ENCODE measurements around the gene MACROH2A1. TPM values are rescaled to one million over a fixed set of nuclear protein-coding genes. Genes with fewer than 3 reads are reported as not detected.

The MACROH2A1 gene
- total and polyA plus RNA-seq, 2 of the 4 experiments (the other 2 are of a cell fraction): 122 to 126 TPM

DNA sequence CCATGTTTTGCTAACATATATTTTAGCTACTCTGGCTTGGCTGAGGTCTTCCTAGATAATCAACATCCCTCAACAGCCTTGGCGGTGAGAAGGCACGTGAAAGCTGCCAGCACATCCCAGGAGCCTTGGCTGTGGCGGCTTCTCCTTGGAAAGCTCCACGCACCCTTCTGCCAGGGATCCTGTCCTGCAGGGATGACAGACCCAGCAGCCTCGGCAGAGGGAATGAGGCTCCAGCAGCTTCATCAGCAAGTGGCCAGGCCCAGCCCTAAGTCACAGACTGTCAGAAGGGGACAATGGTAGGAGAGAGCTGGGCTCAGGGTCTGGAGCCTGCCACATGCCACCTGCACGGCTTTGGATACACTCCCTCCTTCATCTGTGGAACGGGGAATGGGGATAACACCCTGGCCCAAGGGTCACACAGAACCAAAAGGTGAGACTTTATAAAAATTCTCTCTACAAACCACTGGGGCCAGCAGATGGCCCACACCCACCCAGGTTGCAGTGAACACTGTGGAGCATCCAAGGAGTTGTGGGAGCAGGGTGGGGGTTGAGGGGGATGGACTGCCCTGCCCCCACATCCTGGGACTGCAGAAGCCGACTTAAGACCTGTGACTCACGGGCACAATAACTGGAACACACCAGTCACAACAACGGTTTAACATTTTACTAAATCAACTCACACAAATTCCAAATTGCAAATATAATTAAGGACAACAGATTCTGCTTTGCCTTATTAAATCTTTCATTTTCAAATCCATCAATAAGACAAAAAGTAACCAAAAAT is 65.1 kb downstream of the MACROH2A1 start:
- intact Hi-C loops (cut with micrococcal nuclease) (loop anchor here (2.0 to 5.0 kb wide), 2 partner anchors 142 to 429 kb away; partner anchors contain the start of gene PCBD2), dilution Hi-C loops (cut with HindIII; ENCODE audit: low sequenced_read_pairs, unreplicated experiment) (no loop called here), in situ Hi-C loops (cut with MboI; ENCODE audit: low sequenced_read_pairs) (loop anchor here (5.0 to 10.0 kb wide), 2 partner anchors 137 to 319 kb away; no protein-coding TSS in a partner anchor)
- H3K4me3 ChIP-seq (ENCODE audit: insufficient read depth, low read depth, low read length): no peak overlapping the region
- H2AFZ ChIP-seq (replicated peaks; ENCODE audit: low read length, poor library complexity): no peak overlapping the region
- H3K9me1 ChIP-seq (ENCODE audit: insufficient read depth, low read length): peaks cover 10% of the 10 kb centered on the region; the same call in 1 of the 2 replicates
- no peak overlapping the region for H3K18ac ChIP-seq (ENCODE audit: low read depth, low read length)
- ATAC-seq (ENCODE audit: low read depth) (no peak), DNase-seq (peak; percentile 40)
- no peak overlapping the region for H4K91ac ChIP-seq (ENCODE audit: insufficient read depth, low read depth, low read length)
- H3K4me1 ChIP-seq (ENCODE audit: control insufficient read depth, insufficient read depth, low read length): peaks cover 31% of the 10 kb centered on the region
- no peak overlapping the region for H3K23ac ChIP-seq (ENCODE audit: low read depth, low read length)
- no peak overlapping the region for H3K56ac ChIP-seq (ENCODE audit: extremely low read depth, insufficient read depth, low read length)
- H4K20me1 ChIP-seq (ENCODE audit: insufficient read depth, low read length): no peaks in the 10 kb centered on the region
- TF ChIP-seq POLR2A (IDR thresholded peaks at IDR 0.05; ENCODE audit: low read depth, low read length): no peak
- TF ChIP-seq, protein P1, sequence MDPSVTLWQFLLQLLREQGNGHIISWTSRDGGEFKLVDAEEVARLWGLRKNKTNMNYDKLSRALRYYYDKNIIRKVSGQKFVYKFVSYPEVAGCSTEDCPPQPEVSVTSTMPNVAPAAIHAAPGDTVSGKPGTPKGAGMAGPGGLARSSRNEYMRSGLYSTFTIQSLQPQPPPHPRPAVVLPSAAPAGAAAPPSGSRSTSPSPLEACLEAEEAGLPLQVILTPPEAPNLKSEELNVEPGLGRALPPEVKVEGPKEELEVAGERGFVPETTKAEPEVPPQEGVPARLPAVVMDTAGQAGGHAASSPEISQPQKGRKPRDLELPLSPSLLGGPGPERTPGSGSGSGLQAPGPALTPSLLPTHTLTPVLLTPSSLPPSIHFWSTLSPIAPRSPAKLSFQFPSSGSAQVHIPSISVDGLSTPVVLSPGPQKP (IDR thresholded peaks at IDR 0.05; ENCODE audit: borderline replicate concordance, low read depth, low read length): no peak
- no peak for TF ChIP-seq SMC3 (IDR thresholded peaks at IDR 0.05; ENCODE audit: low read depth, low read length)
- no peak for TF ChIP-seq CHD1 (IDR thresholded peaks at IDR 0.05; ENCODE audit: low read depth, low read length)
- no peak for TF ChIP-seq BHLHE40 (IDR thresholded peaks at IDR 0.05; ENCODE audit: low read depth, low read length)
- no peak for TF ChIP-seq RFX5 (IDR thresholded peaks at IDR 0.05; ENCODE audit: low read depth, low read length)
- TF ChIP-seq CEBPB (IDR thresholded peaks at IDR 0.05; ENCODE audit: low read depth, low read length): no peak
- TF ChIP-seq RAD21 (IDR thresholded peaks at IDR 0.05; ENCODE audit: low read length): no peak
- no peak for TF ChIP-seq MAZ (IDR thresholded peaks at IDR 0.05; ENCODE audit: borderline replicate concordance, low read depth, low read length)
- no peak for TF ChIP-seq FOS (IDR thresholded peaks at IDR 0.05; ENCODE audit: low read depth, low read length)
- peak overlapping the region; percentile 50 for H3K4ac ChIP-seq (ENCODE audit: low read depth, low read length)
- H3K36me3 ChIP-seq (ENCODE audit: control insufficient read depth, insufficient read depth, low read length): peaks cover 36% of the 10 kb centered on the region
- peak overlapping the region; percentile 14; the same call in 1 of the 2 replicates for H2BK20ac ChIP-seq (ENCODE audit: low read depth, low read length)
- CTCF ChIA-PET: interaction anchor here (1.8 kb wide), 1 partner anchor 69 kb away, joined by 3 read pairs; no protein-coding TSS in a partner anchor
- no peaks in the 10 kb centered on the region for H3K27me3 ChIP-seq (ENCODE audit: control insufficient read depth, insufficient read depth, low read length)
- H3K27ac ChIP-seq (ENCODE audit: insufficient read depth, low read length): peak overlapping the region; percentile 15; the same call in 1 of the 2 replicates
- no peak overlapping the region for H3K9ac ChIP-seq (ENCODE audit: low read depth, low read length)
- no peak overlapping the region for H3K14ac ChIP-seq (replicated peaks; ENCODE audit: low read depth, low read length)
- H2AK9ac ChIP-seq (replicated peaks; ENCODE audit: low read depth, low read length, poor library complexity): no peak overlapping the region
- peak overlapping the region in 1 of 2 experiments; percentile 21; a peak in 1 of 4 replicates for H4K8ac ChIP-seq (ENCODE audit: low read depth in 2 of 2, low read length in 2 of 2)
- peak overlapping the region; percentile 59; the same call in 1 of the 2 replicates for H2BK120ac ChIP-seq (ENCODE audit: low read depth, low read length)
- no peak overlapping the region for H2BK15ac ChIP-seq (ENCODE audit: low read depth, low read length)
- POLR2A ChIA-PET (ENCODE audit: unreplicated experiment): no interaction called here
- H3K4me2 ChIP-seq (ENCODE audit: low read depth, low read length): no peak overlapping the region
- WGBS, 2 experiments (ENCODE audit: extremely low coverage in 2 of 2, insufficient read length in 1 of 2): 61% methylated on average over 5 of the region's 10 CpGs; no CpG with 5 or more reads in 1 of the 2 experiments
- H2BK5ac ChIP-seq (ENCODE audit: low read depth, low read length, poor library complexity, severe bottlenecking): no peak overlapping the region
- no TSS peak for BruUV-seq (replicated peaks)
- H2AK5ac ChIP-seq (ENCODE audit: low read depth, low read length): peak overlapping the region; percentile 48; the same call in 1 of the 2 replicates
- H3K9me3 ChIP-seq (ENCODE audit: control insufficient read depth, insufficient read depth, low read length): no peaks in the 10 kb centered on the region
- H3K79me1 ChIP-seq (ENCODE audit: low read depth in 1 of 2, low read length in 2 of 2): peaks cover 0 to 35% of the 10 kb centered on the region in 2 experiments; a peak in 3 of 4 replicates
- no peak overlapping the region for H4K5ac ChIP-seq (ENCODE audit: low read depth, low read length)

Data from IMR-90 (cell line).